Measurements from ENCODE around the gene CUL3. TPM values are rescaled to one million over a fixed set of nuclear protein-coding genes. Genes with fewer than 3 reads are reported as not detected.

The CUL3 gene
- total and polyA plus RNA-seq, 8 donors, result 6.1 to 155 (median 53.2) TPM

DNA sequence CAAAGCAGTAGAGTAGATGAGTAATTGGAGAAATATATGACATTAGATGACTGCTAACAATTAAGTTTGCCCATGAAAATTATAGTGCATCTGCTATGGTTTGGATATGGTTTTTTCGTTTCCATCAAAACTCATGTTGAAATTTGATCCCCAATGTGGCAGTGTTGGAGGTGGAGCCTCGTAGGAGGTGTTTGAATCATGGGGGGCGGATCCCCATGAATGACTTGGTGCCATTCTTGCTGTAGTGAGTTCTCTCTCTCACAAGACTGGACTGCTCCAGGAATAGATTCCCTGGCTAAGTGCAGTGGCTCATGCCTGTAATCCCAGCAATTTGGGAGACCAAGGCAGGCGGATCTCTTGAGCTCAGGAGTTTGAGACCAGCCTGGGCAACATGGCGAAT, 9.7 kb upstream of the CUL3 start:
- TF ChIP-seq EP300 (IDR thresholded peaks at IDR 0.05) (no peak), POLR2AphosphoS5 (IDR thresholded peaks at IDR 0.05) (no peak), POLR2A (IDR thresholded peaks at IDR 0.05) (no peak)
- TF ChIP-seq, protein P1, sequence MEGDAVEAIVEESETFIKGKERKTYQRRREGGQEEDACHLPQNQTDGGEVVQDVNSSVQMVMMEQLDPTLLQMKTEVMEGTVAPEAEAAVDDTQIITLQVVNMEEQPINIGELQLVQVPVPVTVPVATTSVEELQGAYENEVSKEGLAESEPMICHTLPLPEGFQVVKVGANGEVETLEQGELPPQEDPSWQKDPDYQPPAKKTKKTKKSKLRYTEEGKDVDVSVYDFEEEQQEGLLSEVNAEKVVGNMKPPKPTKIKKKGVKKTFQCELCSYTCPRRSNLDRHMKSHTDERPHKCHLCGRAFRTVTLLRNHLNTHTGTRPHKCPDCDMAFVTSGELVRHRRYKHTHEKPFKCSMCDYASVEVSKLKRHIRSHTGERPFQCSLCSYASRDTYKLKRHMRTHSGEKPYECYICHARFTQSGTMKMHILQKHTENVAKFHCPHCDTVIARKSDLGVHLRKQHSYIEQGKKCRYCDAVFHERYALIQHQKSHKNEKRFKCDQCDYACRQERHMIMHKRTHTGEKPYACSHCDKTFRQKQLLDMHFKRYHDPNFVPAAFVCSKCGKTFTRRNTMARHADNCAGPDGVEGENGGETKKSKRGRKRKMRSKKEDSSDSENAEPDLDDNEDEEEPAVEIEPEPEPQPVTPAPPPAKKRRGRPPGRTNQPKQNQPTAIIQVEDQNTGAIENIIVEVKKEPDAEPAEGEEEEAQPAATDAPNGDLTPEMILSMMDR (IDR thresholded peaks at IDR 0.05), result no peak
- no peak for DNase-seq
- Histone ChIP-seq H3K27ac (no peak overlapping the region), H3K4me1 (no peaks in the 10 kb centered on the region), H3K27me3 (no peaks in the 10 kb centered on the region), H3K9me3 (no peaks in the 10 kb centered on the region), H3K36me3 (no peaks in the 10 kb centered on the region), H3K4me3 (no peak overlapping the region)
- intact Hi-C loops (cut with DNase I; ENCODE audit: low total_unique reads), result no loop called here
- 79 to 88% (median 83%) methylated on average over 5 of the region's 5 CpGs for WGBS, 5 donors

DNA sequence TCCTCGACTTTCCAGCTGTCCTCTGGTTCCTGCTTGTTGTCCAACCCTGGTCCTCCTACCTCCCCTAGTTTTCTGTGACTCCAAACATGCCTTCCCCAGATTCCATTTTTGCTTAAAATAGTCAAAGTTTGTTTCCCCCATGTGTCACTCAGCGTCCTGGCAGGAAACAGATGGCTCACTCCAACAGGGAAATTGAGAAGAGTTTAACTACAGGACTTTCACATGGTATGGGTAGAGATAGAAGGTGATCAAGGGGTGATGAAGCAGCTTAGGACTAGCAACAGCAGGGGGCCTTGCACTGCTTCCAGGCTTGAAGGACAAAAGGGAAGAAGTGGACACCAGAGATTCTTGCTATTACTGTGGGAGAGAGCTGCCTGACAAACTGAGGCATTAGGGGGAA, 6.1 kb upstream of the CUL3 start:
- TF ChIP-seq, protein P1 (IDR thresholded peaks at IDR 0.05), result no peak
- TF ChIP-seq POLR2AphosphoS5 (IDR thresholded peaks at IDR 0.05) (no peak), POLR2A (IDR thresholded peaks at IDR 0.05) (no peak), EP300 (IDR thresholded peaks at IDR 0.05) (no peak)
- WGBS, 5 donors, result 35 to 70% (median 53%) methylated on average over 2 of the region's 2 CpGs
- Histone ChIP-seq H3K27me3 (no peaks in the 10 kb centered on the region), H3K36me3 (no peaks in the 10 kb centered on the region), H3K9me3 (no peaks in the 10 kb centered on the region), H3K4me1 (peaks cover 2 to 10% (median 6%) of the 10 kb centered on the region in 4 donors), H3K27ac (no peak overlapping the region), H3K4me3 (no peak overlapping the region)
- intact Hi-C loops (cut with DNase I; ENCODE audit: low total_unique reads), result no loop called here
- no peak for DNase-seq

DNA sequence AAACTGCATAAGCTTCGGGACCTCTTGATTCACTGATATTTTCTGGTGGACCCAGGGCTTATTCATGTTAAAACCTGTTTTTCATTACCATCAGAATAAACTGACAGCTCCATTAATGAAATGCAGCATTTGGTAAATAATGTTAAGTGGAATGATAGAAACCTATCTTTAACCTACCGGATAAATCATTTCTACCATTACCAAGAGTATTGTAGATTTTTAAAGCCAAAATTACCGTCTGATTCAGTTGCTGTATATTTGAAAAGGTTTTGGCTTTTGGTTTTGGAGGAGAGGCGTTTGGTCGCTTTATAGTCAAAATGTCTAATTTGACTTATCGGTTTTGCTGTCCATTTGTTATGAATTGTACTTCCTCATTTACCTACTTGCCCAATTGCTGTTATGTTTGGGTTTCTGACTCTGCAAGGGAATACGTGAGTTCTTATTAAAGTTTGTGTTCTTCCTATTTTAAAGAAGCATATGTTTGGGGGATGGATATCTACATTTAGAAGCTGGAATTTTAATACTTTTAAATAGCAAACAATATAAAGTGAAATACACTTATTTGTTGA, 1.0 kb upstream of the CUL3 start:
- H3K9me3 ChIP-seq, result no peaks in the 10 kb centered on the region
- peaks cover 25 to 40% (median 36%) of the 10 kb centered on the region in 4 donors for H3K4me1 ChIP-seq
- H3K4me3 ChIP-seq, result peak overlapping the region; percentile 77 to 95 (median 87)
- H3K36me3 ChIP-seq, result no peaks in the 10 kb centered on the region
- peak in 1 of 2 donors; percentile 20 for DNase-seq
- H3K27ac ChIP-seq, result peak overlapping the region; percentile 68 to 97 (median 94)
- WGBS, 5 donors, result 6 to 10% (median 7%) methylated on average over 7 of the region's 7 CpGs
- no peak for TF ChIP-seq POLR2AphosphoS5 (IDR thresholded peaks at IDR 0.05)
- no peak for TF ChIP-seq EP300 (IDR thresholded peaks at IDR 0.05)
- TF ChIP-seq, protein P1 (IDR thresholded peaks at IDR 0.05), result no peak
- no peak for TF ChIP-seq POLR2A (IDR thresholded peaks at IDR 0.05)
- no peaks in the 10 kb centered on the region for H3K27me3 ChIP-seq
- intact Hi-C loops (cut with DNase I; ENCODE audit: low total_unique reads), result no loop called here

DNA sequence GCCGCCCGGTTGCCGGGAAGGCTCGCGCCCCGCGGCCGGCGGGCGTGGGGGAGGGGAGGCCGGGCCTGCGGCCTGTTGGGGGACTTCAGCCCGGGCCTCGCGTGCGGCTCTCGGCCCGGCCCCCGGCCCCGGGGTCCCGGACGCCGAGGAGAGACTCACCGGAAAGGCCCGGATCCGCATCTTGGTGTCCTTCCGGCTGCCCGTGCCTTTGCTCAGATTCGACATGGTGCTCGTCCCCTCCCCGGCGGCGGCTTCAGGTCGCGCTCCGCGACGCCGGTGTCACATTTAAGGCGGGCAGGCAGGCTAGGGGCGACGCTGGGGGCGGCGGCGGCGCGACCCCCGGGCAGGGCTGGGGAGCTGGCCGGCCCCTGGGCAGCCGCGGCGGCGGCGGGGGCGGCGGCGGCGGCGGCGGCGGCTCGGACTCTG, 365 bp downstream of the CUL3 start:
- H3K4me3 ChIP-seq, result peak overlapping the region; percentile 77 to 95 (median 87)
- H3K9me3 ChIP-seq, result no peaks in the 10 kb centered on the region
- intact Hi-C loops (cut with DNase I; ENCODE audit: low total_unique reads), result no loop called here
- TF ChIP-seq POLR2AphosphoS5 (IDR thresholded peaks at IDR 0.05) (no peak), EP300 (IDR thresholded peaks at IDR 0.05) (no peak), POLR2A (IDR thresholded peaks at IDR 0.05) (no peak)
- TF ChIP-seq, protein P1 (IDR thresholded peaks at IDR 0.05), result no peak
- no peaks in the 10 kb centered on the region for H3K27me3 ChIP-seq
- 0 to 2% (median 0%) methylated on average over 3 to 62 of the region's 62 CpGs for WGBS, 5 donors
- peaks cover 33 to 54% (median 48%) of the 10 kb centered on the region in 4 donors for H3K4me1 ChIP-seq
- no peaks in the 10 kb centered on the region for H3K36me3 ChIP-seq
- peak overlapping the region; percentile 92 to 99 (median 94) for H3K27ac ChIP-seq
- peak; percentile 49 to 79 for DNase-seq

Measured in stomach (tissue), 9 donors.